Measurements from ENCODE around the gene GLT1D1. TPM values are rescaled to one million over a fixed set of nuclear protein-coding genes. Genes with fewer than 3 reads are reported as not detected.

Gene GLT1D1
- polyA plus RNA-seq, 3 donors, result 1.7 to 2.2 (median 2.0) TPM

DNA sequence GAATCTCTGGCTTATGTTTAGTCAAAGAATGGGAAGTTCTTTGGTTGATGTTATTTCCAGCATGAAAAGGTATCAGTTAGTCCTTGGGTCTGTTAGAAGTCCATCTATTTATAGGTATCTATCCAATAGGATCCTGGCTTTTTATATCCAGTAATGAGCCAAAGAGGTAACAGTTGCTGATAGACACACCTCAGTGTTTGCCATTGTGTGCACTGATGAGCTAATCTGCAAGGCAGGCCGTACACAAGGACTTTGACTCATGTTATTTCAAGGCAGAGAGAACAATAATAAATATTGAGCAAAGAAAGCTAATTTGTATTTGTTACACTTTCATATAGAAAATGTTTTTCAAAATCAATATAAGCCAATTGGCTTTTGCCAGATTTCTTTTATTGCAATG lies 56.4 kb downstream of the GLT1D1 start:
- no peak for DNase-seq (ENCODE audit: low read depth in 3 of 3, low spot score in 2 of 3)

DNA sequence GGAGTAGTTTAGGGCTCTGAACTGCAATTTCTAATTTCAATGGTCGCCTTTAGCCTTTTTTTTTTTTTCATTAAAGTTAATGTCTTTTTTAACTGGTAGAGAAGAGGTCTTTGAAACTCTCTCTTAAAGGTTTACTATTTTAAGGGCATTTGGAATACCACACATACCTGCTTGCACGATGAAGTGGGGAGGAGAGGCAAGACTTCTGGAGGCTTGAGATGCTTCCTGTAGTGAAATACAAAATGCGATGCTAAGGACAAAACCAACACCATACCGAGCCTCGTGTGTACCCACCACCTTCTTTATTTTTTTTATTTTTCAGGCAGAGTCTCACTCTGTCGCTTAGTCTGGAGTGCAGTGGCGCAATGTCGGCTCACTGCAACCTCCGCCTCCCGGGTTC lies 57.4 kb downstream of the GLT1D1 start:
- no peak for DNase-seq (ENCODE audit: low read depth in 3 of 3, low spot score in 2 of 3)

DNA sequence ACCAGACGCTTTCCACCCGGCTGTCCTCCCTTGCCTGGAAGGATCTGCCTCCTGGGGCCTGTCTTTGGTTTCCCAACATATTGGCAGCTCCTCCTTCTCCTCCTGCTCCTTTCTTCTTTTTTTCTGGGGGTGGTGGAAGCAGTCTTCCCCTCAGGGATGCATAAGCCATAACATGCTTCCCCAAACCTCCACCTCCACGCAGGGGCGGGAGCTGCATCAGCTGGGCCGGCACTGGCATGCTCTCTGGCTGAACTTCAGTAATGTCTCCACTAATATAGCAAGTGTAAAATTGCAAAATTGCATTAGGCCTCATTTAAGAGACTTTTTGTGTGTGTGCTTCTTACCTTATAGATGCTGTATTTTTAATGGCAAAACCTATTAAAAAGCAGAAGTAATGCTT lies 58.6 kb downstream of the GLT1D1 start:
- DNase-seq (ENCODE audit: low read depth in 3 of 3, low spot score in 2 of 3), result no peak

DNA sequence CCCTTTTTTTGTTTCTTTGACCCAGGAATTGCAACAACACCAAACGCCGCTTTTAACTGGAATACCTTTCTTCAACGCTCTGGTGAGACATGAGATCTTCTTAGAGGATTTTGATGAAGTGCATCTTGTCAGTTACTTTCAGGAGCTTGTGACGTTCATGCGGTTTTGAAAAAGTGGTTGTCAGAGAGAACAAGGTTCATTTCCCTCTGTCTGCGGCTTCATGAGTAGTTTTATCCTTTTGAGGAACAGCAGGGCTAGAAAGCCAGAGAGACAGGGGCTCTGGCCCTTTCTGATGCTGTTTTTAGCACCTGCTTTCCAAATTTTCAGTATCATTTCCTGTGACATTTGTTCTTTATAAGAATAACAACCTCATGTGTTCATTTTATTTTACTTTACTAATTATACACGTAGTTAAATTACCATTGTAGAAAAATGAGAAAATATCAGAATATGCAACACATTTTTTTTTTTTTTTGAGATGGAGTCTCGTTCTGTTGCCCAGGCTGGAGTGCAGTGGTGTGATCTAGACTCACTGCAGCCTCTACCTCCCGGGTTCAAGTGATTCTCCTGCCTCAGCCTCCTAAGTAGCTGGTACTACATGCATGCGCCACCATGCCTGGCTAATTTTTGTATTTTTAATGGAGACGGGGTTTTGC lies 61.8 kb downstream of the GLT1D1 start:
- DNase-seq (ENCODE audit: low read depth in 3 of 3, low spot score in 2 of 3), result no peak

DNA sequence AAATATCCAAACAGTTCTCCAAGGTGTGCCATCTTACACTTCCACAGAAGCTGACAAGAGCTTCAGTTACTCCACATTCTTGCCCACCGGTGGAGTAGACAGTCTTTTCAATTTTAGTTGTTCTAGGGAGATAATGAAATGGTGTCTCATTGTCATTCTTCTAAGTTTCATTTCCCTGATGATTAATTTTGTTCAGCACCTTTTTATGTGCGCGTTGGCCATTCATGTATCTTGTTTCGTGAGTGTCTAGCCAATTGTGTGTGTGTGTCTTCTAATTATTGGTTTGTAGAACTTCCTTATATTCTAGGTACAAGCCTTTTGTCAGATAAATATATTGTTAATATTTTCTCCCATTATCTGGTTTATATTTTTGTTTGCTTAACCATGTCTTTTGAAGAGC lies 63.1 kb downstream of the GLT1D1 start:
- no peak for DNase-seq (ENCODE audit: low read depth in 3 of 3, low spot score in 2 of 3)

DNA sequence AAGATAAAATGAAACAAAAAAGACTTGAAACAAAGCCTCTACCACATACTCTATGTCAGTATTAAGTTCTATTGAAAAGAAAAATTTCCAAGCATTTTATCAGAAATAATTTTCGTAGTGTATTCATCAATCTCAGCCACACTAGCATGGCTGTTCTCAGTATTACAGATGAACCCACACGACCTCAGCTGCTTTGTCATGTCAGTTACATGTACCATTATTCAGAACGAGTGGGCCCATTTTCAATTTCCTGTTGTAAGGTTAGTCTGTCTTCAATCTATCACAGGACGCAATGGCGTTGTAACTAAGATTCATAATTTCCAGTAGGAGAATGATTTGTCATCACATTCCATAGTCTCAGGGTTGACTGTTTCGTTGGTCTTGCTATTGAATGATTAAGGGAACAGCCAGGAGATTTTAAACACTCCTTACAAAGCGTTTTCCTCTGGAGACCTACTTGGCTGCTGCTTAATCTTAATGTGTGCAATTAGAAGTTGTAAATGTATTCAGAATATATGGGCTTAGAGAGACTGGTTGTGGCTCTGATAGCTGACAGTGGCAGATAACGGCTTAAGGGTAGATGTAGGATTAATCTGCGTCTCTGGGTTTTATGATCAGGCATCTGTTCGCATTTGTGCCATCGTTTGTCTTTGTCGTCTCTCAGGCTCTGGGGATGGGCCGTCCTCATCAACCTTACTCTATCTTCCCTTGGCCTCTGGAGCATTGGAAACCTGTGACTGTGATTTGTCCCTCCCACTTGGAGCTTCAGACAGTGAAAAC lies 65.4 kb downstream of the GLT1D1 start:
- no peak for DNase-seq (ENCODE audit: low read depth in 3 of 3, low spot score in 2 of 3)

DNA sequence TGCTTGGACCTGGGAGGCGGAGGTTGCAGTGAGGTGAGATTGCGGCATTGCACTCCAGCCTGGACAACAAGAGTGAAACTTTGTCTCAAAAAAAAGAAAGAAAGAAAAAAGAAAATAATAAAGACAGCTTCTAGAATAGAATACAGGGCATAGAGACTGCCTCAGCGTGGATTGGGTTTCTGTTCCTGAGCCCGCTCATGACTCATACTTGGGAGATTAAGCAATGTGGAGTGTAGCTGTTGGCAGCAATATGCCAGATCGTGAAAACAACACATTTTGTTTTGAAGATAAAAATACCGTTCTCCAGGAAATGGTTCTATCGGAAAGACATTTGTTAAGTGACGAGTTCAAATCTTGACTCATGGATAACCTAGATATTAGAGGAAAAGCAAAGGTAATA lies 67.2 kb downstream of the GLT1D1 start:
- DNase-seq (ENCODE audit: low read depth in 3 of 3, low spot score in 2 of 3), result no peak

DNA sequence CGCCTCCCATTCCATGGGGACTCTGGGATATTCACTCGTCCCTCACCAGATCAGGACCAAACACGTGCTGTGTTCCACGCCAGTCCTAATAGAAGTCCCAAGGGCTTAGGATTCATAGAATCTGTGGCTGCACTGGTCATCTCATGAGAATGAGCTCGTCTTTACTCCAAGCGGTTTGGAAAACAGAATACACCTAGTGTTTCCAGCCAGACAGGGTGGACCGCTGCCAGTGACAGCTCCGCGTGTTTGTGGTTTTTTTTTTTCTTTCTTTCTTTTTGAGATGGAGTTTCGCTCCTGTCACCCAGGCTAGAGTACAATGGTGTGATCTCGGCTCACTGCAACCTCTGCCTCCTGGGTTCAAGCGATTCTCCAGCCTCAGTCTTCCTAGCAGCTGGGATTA lies 75.1 kb downstream of the GLT1D1 start:
- no peak for DNase-seq (ENCODE audit: low read depth in 3 of 3, low spot score in 2 of 3)

DNA sequence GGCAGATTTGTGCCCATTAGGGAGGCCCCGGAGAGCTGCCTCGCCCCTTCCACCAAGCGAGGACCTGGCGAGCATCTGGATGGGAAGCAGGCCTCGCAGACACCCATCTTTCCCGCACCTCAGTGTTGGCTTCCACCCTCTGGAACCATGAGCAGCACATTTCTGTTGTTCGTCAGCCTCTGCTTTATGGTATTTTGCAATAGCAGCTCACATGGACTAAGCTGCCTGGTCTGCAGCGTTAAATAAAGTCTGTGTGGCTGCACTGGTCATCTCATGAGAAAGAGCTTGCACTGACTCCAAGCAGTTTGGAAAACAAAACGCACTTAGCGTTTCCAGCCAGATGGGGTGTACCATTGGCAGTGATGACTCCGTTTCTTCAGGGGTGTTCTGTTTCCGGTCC lies 75.8 kb downstream of the GLT1D1 start:
- no peak for DNase-seq (ENCODE audit: low read depth in 3 of 3, low spot score in 2 of 3)

DNA sequence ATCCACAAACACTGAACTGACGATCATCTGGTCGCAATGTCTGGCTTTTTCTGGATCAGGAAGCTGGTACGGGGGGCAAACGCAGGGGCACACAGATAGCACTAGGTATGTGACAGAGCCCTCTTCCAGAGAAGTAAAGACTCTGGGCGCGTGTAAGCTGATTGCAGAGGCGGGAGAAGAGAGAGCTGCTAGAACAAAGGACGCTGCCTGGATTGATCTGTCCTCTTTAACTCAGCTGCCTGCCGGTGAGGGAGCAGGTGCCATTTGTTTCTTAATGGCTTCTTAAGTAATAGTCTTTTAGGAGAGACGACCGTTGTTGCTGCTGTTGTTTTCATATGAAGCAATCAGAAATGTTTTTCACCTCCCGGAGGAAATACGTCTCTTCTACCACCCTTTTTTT lies 77.3 kb downstream of the GLT1D1 start:
- no peak for DNase-seq (ENCODE audit: low read depth in 3 of 3, low spot score in 2 of 3)

DNA sequence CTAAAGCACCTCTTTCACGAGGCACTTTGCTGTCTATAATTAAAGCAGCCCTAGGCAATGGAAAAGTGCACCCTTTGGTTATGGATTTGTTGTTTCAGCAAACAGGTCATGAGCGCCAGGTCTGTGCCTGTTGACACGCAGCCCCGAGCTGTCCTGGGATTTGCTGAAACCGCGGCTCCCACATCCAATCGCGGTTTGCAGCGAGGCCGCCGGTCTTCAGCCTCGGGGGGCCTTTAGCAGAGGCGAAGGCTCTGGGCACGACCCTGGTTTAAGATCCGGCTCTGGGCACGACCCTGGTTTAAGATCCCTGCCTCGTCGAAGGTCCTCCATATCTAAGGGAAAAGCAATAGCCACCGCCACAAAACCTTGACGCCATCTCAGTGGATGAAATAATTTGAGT lies 79.2 kb downstream of the GLT1D1 start:
- no peak for DNase-seq (ENCODE audit: low read depth in 3 of 3, low spot score in 2 of 3)

DNA sequence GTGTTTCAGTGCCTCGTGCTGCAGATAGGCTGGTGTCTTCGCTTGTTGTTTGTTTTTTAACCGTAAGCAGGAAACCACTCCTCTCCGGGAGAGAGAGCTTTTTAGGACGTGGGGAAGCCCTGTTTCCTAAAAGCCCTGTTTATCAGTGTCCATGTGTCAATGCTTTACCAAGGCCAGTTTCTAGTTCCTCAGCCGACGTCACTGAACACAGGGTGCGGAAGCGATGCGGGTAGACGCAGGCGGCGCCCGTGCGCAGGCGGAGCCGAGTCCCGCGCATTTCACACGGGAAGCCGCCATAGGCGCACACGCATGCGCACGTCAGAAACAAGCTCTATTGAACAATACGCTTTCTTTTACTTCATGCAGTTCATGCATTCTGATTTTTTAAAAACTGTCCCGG lies 79.8 kb downstream of the GLT1D1 start:
- DNase-seq (ENCODE audit: low read depth in 3 of 3, low spot score in 2 of 3), result no peak

DNA sequence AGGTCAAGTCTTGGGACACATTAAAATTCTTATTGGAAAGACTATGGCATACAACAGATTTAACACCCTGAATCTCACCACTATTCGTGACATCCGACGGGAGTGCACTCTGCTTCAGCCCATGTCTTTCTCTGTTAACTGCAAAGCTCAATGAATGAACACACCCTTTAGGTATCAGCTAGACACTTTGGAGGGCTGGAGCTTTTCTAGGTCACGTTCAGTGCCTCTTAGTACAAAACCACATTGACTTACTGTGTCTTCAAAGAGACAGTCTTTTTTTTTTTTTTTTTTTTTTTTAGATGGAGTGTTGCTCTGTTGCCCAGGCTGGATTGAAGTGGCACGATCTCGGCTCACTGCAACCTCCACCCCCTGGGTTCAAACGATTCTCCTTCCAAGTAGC lies 80.6 kb downstream of the GLT1D1 start:
- no peak for DNase-seq (ENCODE audit: low read depth in 3 of 3, low spot score in 2 of 3)

DNA sequence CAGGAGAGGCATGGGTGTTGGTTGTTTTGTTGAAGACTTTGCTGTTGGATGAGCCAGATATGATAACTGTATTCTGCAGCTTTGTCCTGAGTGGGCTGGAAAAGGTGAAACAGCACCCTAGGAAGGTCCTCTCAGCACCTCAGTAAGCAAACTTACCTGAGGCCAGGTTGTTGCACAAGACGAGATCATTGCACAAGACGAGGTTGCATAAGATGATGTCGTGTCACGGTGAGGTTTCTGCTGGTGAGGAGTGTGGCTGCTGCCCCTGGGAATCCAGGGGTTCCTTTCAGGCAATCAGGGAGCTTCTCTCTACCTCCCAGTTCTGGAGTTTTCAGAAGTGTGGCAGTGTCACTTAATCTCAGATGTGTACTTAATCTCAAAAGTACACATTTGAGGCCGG lies 85.6 kb downstream of the GLT1D1 start:
- no peak for DNase-seq (ENCODE audit: low read depth in 3 of 3, low spot score in 2 of 3)

DNA sequence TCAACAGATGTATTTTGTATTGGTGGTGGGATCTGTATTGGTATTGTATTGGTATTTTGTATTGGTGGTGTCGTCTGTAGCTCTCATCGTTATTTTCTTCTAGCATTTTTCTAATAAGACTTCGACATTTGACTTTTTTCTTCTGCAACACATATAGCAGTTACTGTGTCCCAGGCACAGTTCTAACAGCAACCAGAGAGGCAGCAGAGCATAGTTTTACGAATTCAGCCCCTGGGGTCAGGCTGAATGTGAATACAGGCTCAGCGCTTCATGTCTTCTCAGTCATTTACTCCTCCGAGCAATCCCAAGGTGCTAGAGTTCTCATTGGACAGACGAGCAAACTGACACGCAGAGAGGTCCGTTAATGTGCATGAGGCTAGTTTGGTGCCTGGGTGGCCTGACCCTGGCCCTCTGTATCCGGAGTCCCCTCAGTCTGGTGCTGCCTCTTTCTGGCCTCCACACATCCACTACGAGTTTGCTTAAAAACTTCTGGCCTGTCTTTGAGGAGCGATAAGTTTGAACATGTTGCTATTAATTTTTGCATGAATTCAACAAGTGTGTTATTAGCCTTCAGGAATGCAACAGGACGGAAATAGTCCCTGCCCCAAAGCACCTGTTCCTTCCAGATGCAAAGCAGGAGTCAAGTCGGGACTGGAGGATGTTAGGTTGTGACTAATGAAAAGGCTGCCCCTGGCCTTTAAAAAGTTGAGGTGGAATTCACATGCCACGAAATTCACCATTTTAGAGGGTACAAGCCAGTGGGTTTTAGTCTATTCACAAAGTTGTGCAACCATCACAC lies 87.0 kb downstream of the GLT1D1 start:
- no peak for DNase-seq (ENCODE audit: low read depth in 3 of 3, low spot score in 2 of 3)

DNA sequence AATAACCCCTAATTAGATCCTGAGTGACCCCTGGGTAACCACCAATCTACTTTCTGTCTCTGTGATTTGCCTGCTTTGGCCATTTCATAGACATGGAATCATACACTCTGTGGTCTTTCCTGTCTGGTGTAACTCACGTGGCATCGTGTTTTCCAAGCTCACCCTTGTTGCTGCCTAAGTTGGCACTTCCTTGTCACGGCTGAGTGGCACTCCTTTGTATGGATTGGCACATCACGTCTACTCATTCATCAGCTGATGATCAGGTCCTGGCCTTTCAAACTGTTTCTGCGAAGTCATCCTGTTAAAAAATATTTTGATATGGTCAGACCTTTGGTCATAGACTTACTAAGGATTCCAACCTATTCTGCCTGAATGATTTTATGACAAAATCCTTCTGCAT lies 87.7 kb downstream of the GLT1D1 start:
- no peak for DNase-seq (ENCODE audit: low read depth in 3 of 3, low spot score in 2 of 3)

DNA sequence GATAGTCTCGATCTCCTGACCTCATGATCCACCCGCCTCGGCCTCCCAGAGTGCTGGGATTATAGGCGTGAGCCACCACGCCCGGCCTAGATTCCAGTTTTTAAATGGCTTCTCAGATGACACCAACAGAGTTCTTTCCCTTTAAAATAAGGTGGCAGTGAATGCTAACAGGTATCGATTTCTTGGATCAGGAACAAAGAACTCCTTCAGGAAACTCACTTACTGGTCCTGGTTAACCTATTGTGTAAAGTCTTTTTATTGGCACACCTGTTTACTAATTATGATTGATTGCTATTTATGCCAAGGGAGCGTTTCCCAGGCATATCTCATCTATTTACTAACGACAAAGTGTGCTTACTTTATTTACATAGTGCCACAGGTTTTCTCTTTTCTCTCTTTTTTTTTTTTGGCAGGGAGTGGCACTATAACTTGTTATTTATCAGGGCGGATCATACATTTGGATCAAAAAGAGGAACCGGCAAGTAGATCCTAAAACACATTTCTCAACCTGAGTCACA lies 89.7 kb downstream of the GLT1D1 start:
- no peak for DNase-seq (ENCODE audit: low read depth in 3 of 3, low spot score in 2 of 3)

DNA sequence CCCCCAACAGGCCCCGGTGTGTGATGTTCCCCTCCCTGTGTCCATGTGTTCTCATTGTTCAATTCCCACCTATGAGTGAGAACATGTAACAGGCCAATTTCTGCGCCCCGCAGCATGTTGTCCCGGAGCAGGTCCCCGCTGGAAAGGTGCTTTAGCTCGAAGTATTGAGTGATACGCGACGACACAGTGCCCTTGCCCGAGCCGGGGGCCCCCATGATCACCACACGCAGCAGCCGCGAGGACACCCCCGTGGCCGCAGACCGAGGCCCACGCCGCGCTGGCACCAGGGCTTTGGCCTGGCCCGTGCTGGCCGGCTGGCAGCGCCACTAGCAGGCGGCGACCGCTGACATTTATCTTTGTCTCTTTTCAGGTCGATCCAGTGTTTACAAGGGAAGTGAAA lies 91.7 kb downstream of the GLT1D1 start:
- no peak for DNase-seq (ENCODE audit: low read depth in 3 of 3, low spot score in 2 of 3)

DNA sequence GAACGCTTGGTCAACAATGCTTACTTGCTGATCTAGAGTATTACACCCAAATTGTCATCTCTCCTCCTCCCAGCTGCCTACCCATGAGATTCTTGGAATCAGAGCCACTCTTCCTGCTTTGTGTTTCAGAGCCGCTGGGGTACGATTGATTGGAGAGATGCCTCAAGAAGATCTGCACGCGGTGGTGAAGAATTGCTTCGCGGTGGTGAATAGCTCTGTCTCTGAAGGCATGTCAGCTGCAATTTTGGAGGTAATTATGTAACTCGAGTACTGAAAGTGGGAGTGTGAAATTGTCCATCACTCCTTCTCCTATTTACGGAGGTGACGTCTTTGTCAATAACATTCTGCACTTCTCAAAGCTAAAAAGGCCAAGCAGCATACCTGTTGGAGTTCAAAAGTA lies 93.9 kb downstream of the GLT1D1 start:
- DNase-seq (ENCODE audit: low read depth in 3 of 3, low spot score in 2 of 3), result no peak

DNA sequence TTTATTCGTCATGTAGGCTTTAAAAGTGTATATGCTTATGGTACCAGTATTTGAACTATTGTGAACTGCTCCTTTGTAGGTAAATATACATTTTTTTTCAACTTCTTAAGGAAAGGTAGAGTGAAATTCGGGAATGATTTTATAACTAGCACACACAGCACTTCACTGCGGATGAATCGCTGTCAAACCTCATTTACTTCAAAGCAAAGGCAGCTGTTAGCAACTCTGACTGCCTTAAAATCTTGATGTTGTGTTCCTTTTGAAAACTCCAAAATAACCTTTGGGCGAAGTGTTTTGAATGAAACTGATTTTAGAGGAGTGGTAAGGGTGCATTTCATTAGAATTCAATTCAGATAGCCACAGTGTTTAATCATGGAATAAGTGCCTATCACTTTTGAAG lies 95.8 kb downstream of the GLT1D1 start:
- no peak for DNase-seq (ENCODE audit: low read depth in 3 of 3, low spot score in 2 of 3)

DNA sequence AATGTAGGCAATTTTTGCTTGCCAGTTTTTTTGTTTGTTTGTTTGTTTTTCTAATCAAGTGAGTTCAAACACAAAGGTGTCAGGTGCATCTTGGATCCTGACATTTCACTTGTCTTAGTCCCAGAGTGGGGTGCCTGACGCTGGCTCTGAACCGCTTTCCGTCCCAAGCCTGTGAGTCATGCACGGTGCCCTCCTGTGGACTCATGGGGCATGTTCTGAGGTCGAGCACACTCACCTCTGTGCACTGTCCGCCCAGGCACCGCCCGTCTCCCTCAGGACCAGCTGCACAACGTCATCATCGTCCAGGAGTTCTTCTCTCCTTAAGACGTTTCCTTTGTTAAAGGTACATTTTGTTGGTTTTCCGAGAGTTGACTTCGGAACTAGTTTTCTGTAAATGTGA lies 98.2 kb downstream of the GLT1D1 start:
- DNase-seq (ENCODE audit: low read depth in 3 of 3, low spot score in 2 of 3), result no peak

DNA sequence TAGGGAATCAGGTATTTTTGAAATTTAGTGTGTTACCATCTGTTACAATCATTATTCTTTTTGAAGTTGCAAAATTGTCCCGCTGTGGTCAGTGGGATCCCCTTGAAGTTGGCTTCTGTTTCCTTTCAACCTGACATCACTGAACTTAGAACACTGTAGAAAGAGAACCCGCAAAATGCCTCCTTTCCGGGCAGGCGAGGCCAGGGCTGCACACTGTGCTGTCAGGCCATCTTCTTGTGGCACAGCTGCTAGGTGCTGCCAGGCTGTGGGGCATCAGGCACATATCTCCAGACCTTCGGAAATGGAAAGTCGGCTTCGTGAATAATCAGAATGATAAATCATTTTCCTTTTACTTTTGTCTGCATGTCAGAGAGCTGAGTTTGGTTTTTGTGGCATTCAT lies 103.5 kb downstream of the GLT1D1 start:
- DNase-seq (ENCODE audit: low read depth in 3 of 3, low spot score in 2 of 3), result no peak
